Activated CD4-positive, alpha-beta memory T cell treated with anti-CD3 and anti-CD28 coated beads for 36 hours (primary cell): Measurements from ENCODE around the gene PSMC4. TPM values are rescaled to one million over a fixed set of nuclear protein-coding genes. Genes with fewer than 3 reads are reported as not detected.

Experiments
- CTCF ChIA-PET: fragments of 350-600 bp; sonication (Branson Sonifier 250); formaldehyde crosslinking; loops from one replicate; lab custom pipeline; 2021; ENCODE audit warnings: antibody characterized with exemption, inconsistent platforms; lab: Charles Lee
- POLR2A ChIA-PET: fragments of 350-600 bp; sonication (Branson Sonifier 250); formaldehyde crosslinking; loops from one replicate; lab custom pipeline; 2021; ENCODE audit warnings: antibody characterized with exemption; lab: Charles Lee
- DNase-seq: peaks from one replicate; pipeline ENCODE4 v3.0.0-alpha.2; 2020
- H3K27ac Mint-ChIP-seq: one replicate; pipeline ENCODE4 v1.8.0; 2021; ENCODE audit warnings: mixed read lengths
- H3K27me3 Mint-ChIP-seq: one replicate; pipeline ENCODE4 v1.8.0; 2021; ENCODE audit warnings: mixed read lengths
- H3K36me3 Mint-ChIP-seq: one replicate; pipeline ENCODE4 v1.8.0; 2021; ENCODE audit warnings: mixed read lengths
- H3K4me1 Mint-ChIP-seq: one replicate; pipeline ENCODE4 v1.8.0; 2021; ENCODE audit warnings: low read depth, mixed read lengths
- H3K4me3 Mint-ChIP-seq: one replicate; pipeline ENCODE4 v1.8.0; 2021; ENCODE audit warnings: mild to moderate bottlenecking, mixed read lengths
- H3K9me3 Mint-ChIP-seq: one replicate; pipeline ENCODE4 v1.8.0; 2021; ENCODE audit warnings: mixed read lengths
- intact Hi-C: fragments of 100-400 bp; cut with micrococcal nuclease; formaldehyde crosslinking; loops from one replicate; pipeline ENCODE4 v1.15.1; 2023
- total RNA-seq, 2 experiments: library from RNA; stranded (reverse); gene quantifications; one replicate each; pipeline ENCODE4 v1.2.3, GENCODE V29; 2021

Gene PSMC4
- total RNA-seq, 2 experiments from 2014 or later: 105 to 107 TPM

DNA sequence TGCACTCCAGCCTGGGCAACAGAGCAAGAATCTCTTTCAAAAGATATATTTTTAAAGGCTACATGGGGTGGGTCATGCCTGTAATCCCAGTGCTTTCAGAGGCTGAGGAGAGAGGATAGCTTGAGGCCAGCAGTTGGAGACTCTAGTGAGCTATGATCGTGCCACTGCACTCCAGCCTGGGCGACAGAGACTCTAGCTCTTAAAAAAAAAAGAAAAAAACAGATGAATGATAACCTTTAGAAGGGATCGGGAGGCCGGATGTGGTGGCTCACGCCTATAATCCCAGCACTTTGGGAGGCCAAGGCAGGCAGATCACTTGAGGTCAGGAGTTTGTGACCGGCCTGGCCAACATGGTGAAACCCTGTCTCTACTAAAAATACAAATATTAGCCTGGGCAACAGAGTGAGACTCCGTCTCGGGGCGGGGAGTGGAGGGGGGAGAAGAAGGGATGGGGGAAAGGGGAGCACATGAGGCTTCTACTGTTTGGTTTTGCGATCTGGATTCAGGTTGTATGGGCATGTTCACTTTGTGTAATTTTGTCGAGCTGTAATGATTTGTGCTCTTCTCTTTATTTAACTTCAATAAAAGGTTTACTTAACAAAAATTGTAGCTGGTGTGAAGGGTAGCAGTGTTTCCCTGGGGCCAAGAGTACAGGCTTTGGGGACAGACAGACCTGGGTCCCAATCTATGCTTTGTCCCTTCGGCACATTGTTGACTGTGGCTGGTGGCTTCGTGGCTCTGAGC is 1.1 kb upstream of the PSMC4 start:
- Mint-ChIP-seq H3K27me3 (no peaks in the 10 kb centered on the region), H3K4me1 (peaks cover 50% of the 10 kb centered on the region), H3K9me3 (no peaks in the 10 kb centered on the region), H3K36me3 (peaks cover 30% of the 10 kb centered on the region), H3K4me3 (peak overlapping the region; percentile 95), H3K27ac (peak overlapping the region; percentile 98)
- CTCF ChIA-PET: interaction anchor here (0.6 to 3.1 kb wide), 31 partner anchors 9 to 493 kb away, joined by 3 to 24 read pairs (median 5); partner anchors contain the start of genes ZNF546 and ZNF780B
- intact Hi-C loops: loop anchor here (1.0 to 2.0 kb wide), 2 partner anchors 17 to 33 kb away; no protein-coding TSS in a partner anchor
- POLR2A ChIA-PET: interaction anchor here (0.6 to 3.1 kb wide), 20 partner anchors 9 to 425 kb away, joined by 3 to 31 read pairs (median 5); partner anchors contain the start of genes DYRK1B, FBL, ZNF546 and ZNF780A
- peak; percentile 53 for DNase-seq

DNA sequence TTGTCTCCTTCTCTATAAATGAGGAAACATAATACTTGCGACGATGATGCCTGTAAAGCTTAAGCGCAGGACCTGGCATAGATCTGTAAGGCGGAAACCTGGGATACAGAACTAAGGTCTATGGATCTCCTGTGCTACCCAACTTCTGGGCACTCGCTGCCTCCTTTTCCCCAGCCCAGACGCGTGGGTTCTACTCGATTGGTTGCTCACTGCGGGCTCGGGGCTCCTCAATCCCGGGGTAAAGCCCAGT is 615 bp upstream of the PSMC4 start:
- POLR2A ChIA-PET: interaction anchor here (0.6 to 3.1 kb wide), 19 partner anchors 8 to 426 kb away, joined by 3 to 31 read pairs (median 5); partner anchors contain the start of genes DYRK1B, FBL, ZNF546 and ZNF780A
- DNase-seq: no peak
- intact Hi-C loops: loop anchor here (1.0 to 2.0 kb wide), 2 partner anchors 18 to 33 kb away; no protein-coding TSS in a partner anchor
- CTCF ChIA-PET: interaction anchor here (0.6 to 3.1 kb wide), 33 partner anchors 9 to 453 kb away, joined by 3 to 24 read pairs (median 5); partner anchors contain the start of genes ZNF546 and ZNF780B
- no peaks in the 10 kb centered on the region for H3K27me3 Mint-ChIP-seq
- H3K4me3 Mint-ChIP-seq: peak overlapping the region; percentile 95
- peak overlapping the region; percentile 98 for H3K27ac Mint-ChIP-seq
- peaks cover 51% of the 10 kb centered on the region for H3K4me1 Mint-ChIP-seq
- peaks cover 33% of the 10 kb centered on the region for H3K36me3 Mint-ChIP-seq
- H3K9me3 Mint-ChIP-seq: no peaks in the 10 kb centered on the region

DNA sequence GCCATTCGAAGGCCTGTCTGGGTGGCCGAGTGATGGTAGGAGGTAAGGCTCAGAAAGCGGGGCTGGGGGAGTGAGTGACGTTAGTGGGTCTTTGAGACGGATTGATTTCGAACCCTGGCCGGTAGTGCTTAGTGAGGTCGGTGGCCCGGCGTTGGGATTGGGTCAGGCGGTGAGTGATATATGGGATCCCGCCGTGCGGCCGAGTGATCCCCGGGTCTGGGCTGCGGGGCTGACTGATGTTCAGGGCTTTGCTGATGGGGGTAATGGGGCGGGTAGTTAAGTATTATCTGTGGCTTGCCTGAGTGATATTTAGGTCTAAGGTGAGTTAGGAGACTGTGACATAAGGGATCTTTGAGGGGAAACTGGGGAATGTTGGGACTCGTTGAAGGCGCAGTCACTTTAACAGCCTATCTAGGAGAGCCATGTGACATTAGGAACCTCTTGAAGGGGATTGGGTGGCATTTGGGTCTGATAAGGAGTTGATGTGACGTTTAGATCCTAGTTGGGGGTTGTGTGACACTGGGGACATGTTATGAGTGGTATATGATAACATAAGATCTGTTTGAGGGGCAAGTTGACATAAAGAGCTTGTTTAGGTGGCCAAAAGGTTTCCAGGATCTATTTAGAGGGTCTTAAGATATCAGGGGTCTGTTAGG is 543 bp downstream of the PSMC4 start:
- intact Hi-C loops: loop anchor here (1.0 to 2.0 kb wide), 2 partner anchors 19 to 26 kb away; partner anchors contain the start of gene ZNF546
- Mint-ChIP-seq H3K27me3 (no peaks in the 10 kb centered on the region), H3K4me1 (peaks cover 51% of the 10 kb centered on the region), H3K4me3 (peak overlapping the region; percentile 95), H3K36me3 (peaks cover 38% of the 10 kb centered on the region), H3K27ac (peak overlapping the region; percentile 98), H3K9me3 (no peaks in the 10 kb centered on the region)
- DNase-seq: no peak
- CTCF ChIA-PET: interaction anchor here (0.6 to 3.1 kb wide), 22 partner anchors 8 to 452 kb away, joined by 3 to 24 read pairs (median 6); partner anchors contain the start of genes DYRK1B and ZNF546
- POLR2A ChIA-PET: interaction anchor here (0.7 to 3.1 kb wide), 11 partner anchors 9 to 928 kb away, joined by 3 to 31 read pairs (median 11); partner anchors contain the start of genes DYRK1B, FBL, ZNF546 and ZNF780B

DNA sequence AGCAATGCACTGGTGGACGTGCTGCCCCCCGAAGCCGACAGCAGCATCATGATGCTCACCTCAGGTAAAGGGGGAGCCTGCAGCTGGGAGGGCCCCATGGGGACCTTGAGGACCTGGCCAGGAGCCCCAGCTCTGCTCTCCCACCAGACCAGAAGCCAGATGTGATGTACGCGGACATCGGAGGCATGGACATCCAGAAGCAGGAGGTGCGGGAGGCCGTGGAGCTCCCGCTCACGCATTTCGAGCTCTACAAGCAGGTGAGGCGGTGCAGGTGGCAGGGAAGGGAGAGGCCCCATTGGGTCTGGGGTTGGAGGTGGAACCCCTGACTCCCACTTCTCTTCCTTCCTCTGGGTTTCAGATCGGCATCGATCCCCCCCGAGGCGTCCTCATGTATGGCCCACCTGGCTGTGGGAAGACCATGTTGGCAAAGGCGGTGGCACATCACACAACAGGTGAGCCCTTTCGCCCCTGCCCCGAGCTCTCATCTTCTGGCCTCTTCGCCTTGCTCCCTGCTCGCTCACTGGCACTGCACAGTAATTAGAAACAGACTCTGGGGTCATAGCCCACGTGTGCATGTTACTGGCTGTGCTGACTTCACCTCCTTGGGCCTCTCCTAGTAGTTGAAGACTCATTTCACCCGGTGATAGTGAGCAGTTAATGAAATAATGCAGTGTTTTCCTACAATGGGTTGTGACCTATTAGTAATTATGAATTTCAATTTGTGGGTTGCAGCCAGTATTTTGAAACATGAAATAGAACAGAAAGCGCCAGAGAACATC is 3.6 kb downstream of the PSMC4 start:
- H3K9me3 Mint-ChIP-seq: no peaks in the 10 kb centered on the region
- no peak overlapping the region for H3K27ac Mint-ChIP-seq
- peaks cover 37% of the 10 kb centered on the region for H3K4me1 Mint-ChIP-seq
- DNase-seq: no peak
- H3K4me3 Mint-ChIP-seq: no peak overlapping the region
- intact Hi-C loops: no loop called here
- ChIA-PET POLR2A (no interaction called here), CTCF (interaction anchor here (0.6 kb wide), 1 partner anchor 331 kb away, joined by 7 read pairs; no protein-coding TSS in a partner anchor)
- no peaks in the 10 kb centered on the region for H3K27me3 Mint-ChIP-seq
- peaks cover 54% of the 10 kb centered on the region for H3K36me3 Mint-ChIP-seq

DNA sequence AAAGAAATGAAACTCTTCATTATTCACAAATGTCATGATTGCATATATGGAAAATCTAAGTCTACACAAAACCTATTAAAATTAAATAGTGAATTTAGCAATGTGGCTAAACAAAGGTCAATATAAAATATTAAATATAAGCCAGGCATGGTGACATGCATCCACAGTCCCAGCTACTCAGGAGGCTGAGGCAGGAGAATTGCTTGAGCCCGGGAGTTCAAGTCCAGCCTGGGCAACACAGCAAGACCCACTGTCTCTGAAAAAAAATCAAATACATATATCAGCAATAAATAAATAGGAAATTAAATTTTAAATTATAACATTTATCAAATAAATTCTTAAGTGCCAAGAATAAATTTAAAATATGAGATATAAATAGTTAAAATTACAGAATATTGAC is 11.9 kb downstream of the PSMC4 start:
- intact Hi-C loops: no loop called here

DNA sequence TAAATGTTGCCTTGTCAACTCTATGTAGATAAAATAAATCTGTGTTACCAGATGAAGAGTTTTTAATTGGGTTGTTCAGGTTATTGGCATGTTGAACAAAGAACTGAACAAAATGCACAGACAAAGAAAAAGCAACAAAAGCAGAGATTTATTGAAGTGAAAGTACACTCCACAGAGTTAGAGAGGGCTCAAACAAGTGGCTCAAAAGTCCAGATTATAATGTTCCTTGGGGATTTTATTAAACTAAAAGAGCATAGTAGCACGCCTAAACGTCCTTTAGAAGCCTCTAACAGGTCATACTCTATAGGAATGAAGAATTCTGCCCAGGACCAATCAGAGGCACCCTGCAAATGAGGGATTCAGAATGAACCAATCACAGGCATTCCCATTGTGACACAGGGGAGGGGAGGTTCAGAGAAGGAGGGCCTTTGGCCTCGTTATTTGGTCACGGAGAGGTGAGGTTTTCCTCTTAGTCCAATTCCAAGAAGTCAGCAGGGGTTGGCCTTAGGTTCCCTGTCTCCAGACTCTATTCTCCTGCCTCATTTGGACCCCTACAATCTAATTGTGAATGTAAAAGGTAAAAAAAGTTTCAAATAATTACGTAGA is 12.8 kb downstream of the PSMC4 start:
- ChIA-PET CTCF (no interaction called here), POLR2A (no interaction called here)
- DNase-seq: no peak
- no peaks in the 10 kb centered on the region for H3K27me3 Mint-ChIP-seq
- no peak overlapping the region for H3K27ac Mint-ChIP-seq
- no peak overlapping the region for H3K4me3 Mint-ChIP-seq
- peaks cover 41% of the 10 kb centered on the region for H3K9me3 Mint-ChIP-seq
- peaks cover under 1% of the 10 kb centered on the region for H3K4me1 Mint-ChIP-seq
- H3K36me3 Mint-ChIP-seq: peaks cover 71% of the 10 kb centered on the region
- intact Hi-C loops: no loop called here

More for the DNA sequence above, 11.9 kb downstream of the PSMC4 start:
- POLR2A ChIA-PET: no interaction called here
- Mint-ChIP-seq H3K4me3 (no peak overlapping the region), H3K36me3 (peaks cover 79% of the 10 kb centered on the region), H3K27ac (no peak overlapping the region), H3K9me3 (peaks cover 41% of the 10 kb centered on the region), H3K27me3 (no peaks in the 10 kb centered on the region), H3K4me1 (no peaks in the 10 kb centered on the region)
- DNase-seq: no peak
- CTCF ChIA-PET: no interaction called here

DNA sequence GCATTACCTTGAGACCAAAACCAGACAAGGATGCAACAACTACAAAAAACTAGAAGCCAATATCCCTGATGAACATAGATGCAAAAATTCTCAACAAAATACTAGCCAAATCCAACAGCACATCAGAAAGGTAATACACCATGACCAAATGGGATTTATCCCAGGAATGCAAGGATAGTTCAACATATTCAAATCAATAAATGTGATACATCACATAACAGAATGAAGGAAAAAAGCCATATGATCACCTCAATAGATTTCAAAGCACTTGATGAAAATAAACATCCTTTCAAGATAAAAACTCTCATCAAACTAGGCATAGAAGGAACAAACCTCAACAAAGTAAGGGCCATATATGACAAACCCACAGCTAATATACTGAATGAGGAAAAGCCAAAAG is 15.7 kb downstream of the PSMC4 start:
- H3K27me3 Mint-ChIP-seq: no peaks in the 10 kb centered on the region
- H3K36me3 Mint-ChIP-seq: peaks cover 49% of the 10 kb centered on the region
- no peak overlapping the region for H3K27ac Mint-ChIP-seq
- H3K9me3 Mint-ChIP-seq: peaks cover 41% of the 10 kb centered on the region
- ChIA-PET CTCF (interaction anchor here (0.9 kb wide), 1 partner anchor 194 kb away, joined by 4 read pairs; no protein-coding TSS in a partner anchor), POLR2A (interaction anchor here (1.7 kb wide), 1 partner anchor 16 kb away, joined by 5 read pairs; the partner anchor contains the start of gene PSMC4)
- no peak for DNase-seq
- peaks cover 19% of the 10 kb centered on the region for H3K4me1 Mint-ChIP-seq
- H3K4me3 Mint-ChIP-seq: no peak overlapping the region
- intact Hi-C loops: no loop called here

DNA sequence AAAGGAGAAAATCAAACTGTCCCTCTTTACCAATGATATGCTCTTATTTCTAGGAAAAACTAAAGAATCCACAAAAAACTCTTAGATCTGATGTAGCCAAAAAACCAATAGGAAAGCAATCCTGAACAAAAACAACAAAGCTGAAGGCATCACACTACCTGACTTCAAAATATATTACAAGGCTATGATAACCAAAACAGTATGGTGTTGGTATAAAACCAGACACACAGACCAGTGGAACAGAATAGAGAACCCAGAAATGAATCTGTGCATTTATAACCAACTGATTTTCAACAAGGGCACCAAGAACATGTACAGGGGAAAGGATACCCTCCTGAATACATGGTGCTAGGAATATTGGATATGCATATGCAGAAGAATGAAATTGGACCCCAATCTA is 16.2 kb downstream of the PSMC4 start:
- CTCF ChIA-PET: interaction anchor here (0.9 kb wide), 1 partner anchor 195 kb away, joined by 4 read pairs; no protein-coding TSS in a partner anchor
- H3K9me3 Mint-ChIP-seq: peaks cover 41% of the 10 kb centered on the region

DNA sequence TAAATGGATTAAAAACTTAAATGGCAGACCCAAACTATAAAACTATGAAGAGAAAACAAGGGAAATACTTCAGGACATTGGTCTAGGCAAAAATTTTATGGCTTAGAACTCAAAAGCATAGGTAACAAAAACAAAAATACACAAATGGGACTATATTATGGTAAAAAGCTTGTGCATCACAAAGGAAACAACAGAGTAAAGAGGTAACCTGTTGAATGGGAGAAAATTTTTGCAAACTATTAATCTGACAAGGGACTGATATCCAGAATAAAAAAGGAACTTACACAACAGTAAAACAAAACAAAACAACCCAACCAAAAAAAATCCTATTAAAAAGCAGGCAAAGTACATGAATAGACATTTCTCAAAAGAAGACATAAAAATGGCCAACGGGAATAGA is 16.6 kb downstream of the PSMC4 start:
- no peak overlapping the region for H3K4me3 Mint-ChIP-seq
- H3K27ac Mint-ChIP-seq: no peak overlapping the region
- POLR2A ChIA-PET: no interaction called here
- no peaks in the 10 kb centered on the region for H3K27me3 Mint-ChIP-seq
- peaks cover 41% of the 10 kb centered on the region for H3K9me3 Mint-ChIP-seq
- intact Hi-C loops: no loop called here
- peaks cover 26% of the 10 kb centered on the region for H3K4me1 Mint-ChIP-seq
- no peak for DNase-seq
- CTCF ChIA-PET: no interaction called here
- peaks cover 44% of the 10 kb centered on the region for H3K36me3 Mint-ChIP-seq

More for the DNA sequence above, 16.2 kb downstream of the PSMC4 start:
- H3K4me3 Mint-ChIP-seq: no peak overlapping the region
- H3K36me3 Mint-ChIP-seq: peaks cover 47% of the 10 kb centered on the region
- DNase-seq: no peak
- POLR2A ChIA-PET: no interaction called here
- no peak overlapping the region for H3K27ac Mint-ChIP-seq
- intact Hi-C loops: no loop called here
- no peaks in the 10 kb centered on the region for H3K27me3 Mint-ChIP-seq
- peaks cover 22% of the 10 kb centered on the region for H3K4me1 Mint-ChIP-seq

DNA sequence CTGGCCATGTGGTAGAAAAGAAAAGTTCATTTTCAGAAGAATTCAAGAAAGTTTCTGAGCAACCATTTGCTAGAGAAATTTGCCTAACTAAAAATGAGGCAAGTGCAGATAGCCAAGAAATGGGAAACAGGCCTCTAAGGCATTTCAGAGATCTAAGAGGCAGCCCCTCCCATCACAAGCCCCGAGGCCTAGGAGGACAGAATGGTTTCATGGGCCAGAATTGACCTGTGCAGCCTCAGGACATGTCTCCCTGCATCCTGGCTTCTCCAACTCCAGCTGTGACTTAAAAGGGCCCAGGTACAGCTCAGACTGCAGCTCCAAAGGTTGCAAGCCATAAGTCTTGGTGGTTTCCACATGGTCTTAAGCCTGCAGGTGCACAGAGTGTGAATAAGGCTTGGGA is 22.6 kb downstream of the PSMC4 start:
- no peak for DNase-seq
- intact Hi-C loops: loop anchor here (10.0 kb wide), 2 partner anchors 291 to 319 kb away; partner anchors contain the start of gene AKT2
- H3K4me1 Mint-ChIP-seq: peaks cover 56% of the 10 kb centered on the region
- ChIA-PET CTCF (no interaction called here), POLR2A (no interaction called here)
- H3K27me3 Mint-ChIP-seq: no peaks in the 10 kb centered on the region
- H3K4me3 Mint-ChIP-seq: no peak overlapping the region
- no peak overlapping the region for H3K27ac Mint-ChIP-seq
- H3K9me3 Mint-ChIP-seq: peaks cover 21% of the 10 kb centered on the region
- peaks cover 31% of the 10 kb centered on the region for H3K36me3 Mint-ChIP-seq

DNA sequence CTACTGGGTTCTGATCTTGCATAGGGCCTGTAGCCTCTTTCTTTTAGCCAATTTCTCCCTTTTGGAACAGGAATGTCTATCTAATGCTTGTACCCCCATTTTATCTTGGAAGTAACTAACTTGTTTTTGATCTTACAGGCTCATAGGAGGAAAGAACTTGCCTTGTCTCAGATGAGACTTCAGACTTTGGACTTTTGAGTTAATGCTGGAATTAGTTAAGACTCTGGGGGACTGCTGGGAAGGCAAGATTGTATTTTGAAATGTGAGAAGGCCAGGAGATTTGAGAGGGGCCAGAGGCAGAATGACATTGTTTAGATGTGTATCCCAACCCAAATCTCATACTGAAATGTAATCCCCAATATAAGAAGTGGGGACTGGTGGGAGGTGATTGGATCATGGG is 23.4 kb downstream of the PSMC4 start:
- ChIA-PET POLR2A (no interaction called here), CTCF (no interaction called here)
- intact Hi-C loops: loop anchor here (10.0 kb wide), 2 partner anchors 290 to 320 kb away; partner anchors contain the start of gene AKT2
- no peak overlapping the region for H3K27ac Mint-ChIP-seq
- peaks cover 21% of the 10 kb centered on the region for H3K9me3 Mint-ChIP-seq
- H3K4me1 Mint-ChIP-seq: peaks cover 53% of the 10 kb centered on the region
- peaks cover 28% of the 10 kb centered on the region for H3K36me3 Mint-ChIP-seq
- H3K4me3 Mint-ChIP-seq: no peak overlapping the region
- DNase-seq: no peak
- H3K27me3 Mint-ChIP-seq: no peaks in the 10 kb centered on the region
